Activated naive CD4-positive, alpha-beta T cell treated with anti-CD3 and anti-CD28 coated beads for 36 hours (primary cell): ENCODE results near the gene CRISP2. TPM values are rescaled to one million over a fixed set of nuclear protein-coding genes. Genes with fewer than 3 reads are reported as not detected.
"Not testable (repeated sequence)": the region's sequence is repeated elsewhere in the genome, so short reads cannot be mapped to it uniquely, and the experiment has no call there.

Experiments used
- CTCF ChIA-PET: fragments of 350-600 bp; sonication (Branson Sonifier 250); formaldehyde crosslinking; loops from one replicate; lab custom pipeline; 2021; ENCODE audit warnings: antibody characterized with exemption; lab: Charles Lee
- DNase-seq: peaks from one replicate; pipeline ENCODE4 v3.0.0-alpha.2; 2020
- H3K27ac Mint-ChIP-seq: one replicate; pipeline ENCODE4 v1.8.0; 2021; ENCODE audit warnings: mild to moderate bottlenecking, mixed read lengths
- H3K27me3 Mint-ChIP-seq: one replicate; pipeline ENCODE4 v1.8.0; 2021; ENCODE audit warnings: low read depth, mixed read lengths
- H3K36me3 Mint-ChIP-seq: one replicate; pipeline ENCODE4 v1.8.0; 2021; ENCODE audit warnings: low read depth, mixed read lengths
- H3K4me1 Mint-ChIP-seq: one replicate; pipeline ENCODE4 v1.8.0; 2021; ENCODE audit warnings: low read depth, mixed read lengths
- H3K4me3 Mint-ChIP-seq: one replicate; pipeline ENCODE4 v1.8.0; 2021; ENCODE audit warnings: mild to moderate bottlenecking, moderate library complexity, mixed read lengths
- H3K9me3 Mint-ChIP-seq: one replicate; pipeline ENCODE4 v1.8.0; 2021; ENCODE audit warnings: mixed read lengths
- intact Hi-C: fragments of 100-400 bp; cut with micrococcal nuclease; formaldehyde crosslinking; loops from one replicate; pipeline ENCODE4 v1.15.1; 2023
- total RNA-seq, 2 experiments: library from RNA; stranded (reverse); gene quantifications; one replicate each; pipeline ENCODE4 v1.2.3, GENCODE V29; 2021

The CRISP2 gene
- total RNA-seq: not detected

DNA sequence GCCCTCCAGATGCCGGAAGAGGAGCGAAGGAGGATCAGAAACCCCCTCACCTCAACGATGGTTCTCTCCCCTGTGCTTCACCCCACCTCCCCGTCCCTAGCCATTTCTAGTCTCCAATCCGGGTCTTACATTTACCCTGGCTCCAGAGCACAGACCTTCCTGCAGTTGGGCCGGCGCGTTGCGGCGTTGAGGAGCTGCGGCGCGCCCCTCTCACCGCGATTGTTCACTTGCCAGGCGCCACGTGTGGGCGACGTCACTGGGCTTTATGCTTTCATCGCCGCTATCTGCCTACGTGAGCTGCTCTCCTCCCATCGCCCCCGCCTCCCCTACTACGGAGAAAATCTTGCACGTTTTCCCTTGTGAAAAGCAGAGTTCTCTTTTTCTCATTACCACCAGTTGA is at the start of gene CRISP2:
Gene CRISP2 (minus strand): TSS at position 198 of the 400 bp plus-strand sequence. CDS start 4,347 bp downstream, outside the sequence.
- CTCF ChIA-PET: no interaction called here
- Mint-ChIP-seq H3K4me1 (no peaks in the 10 kb centered on the region), H3K27ac (no peak within 1 kb of the TSS), H3K9me3 (peaks cover 2% of the 10 kb centered on the region), H3K36me3 (no peaks in the 10 kb centered on the region), H3K27me3 (no peaks in the 10 kb centered on the region), H3K4me3 (no peak within 1 kb of the TSS)
- no peak for DNase-seq
- intact Hi-C loops: no loop called here

- H3K36me3 Mint-ChIP-seq: no peaks in the 10 kb centered on the region
- H3K9me3 Mint-ChIP-seq: peaks cover 3% of the 10 kb centered on the region
- H3K4me1 Mint-ChIP-seq: no peaks in the 10 kb centered on the region
- no peak within 1 kb of the TSS for H3K27ac Mint-ChIP-seq
- no peaks in the 10 kb centered on the region for H3K27me3 Mint-ChIP-seq
- no peak within 1 kb of the TSS for H3K4me3 Mint-ChIP-seq
- intact Hi-C loops: no loop called here
- CTCF ChIA-PET: no interaction called here
- DNase-seq: no peak
These were observed 30.9 kb upstream of the CRISP2 start, which contains the start of gene CRISP3 for GRCh38 chr6:49744259-49744658. CRISP3 (minus strand) TSS chr6:49744388; CDS start chr6:49744367, 21 bp downstream.

GRCh38 chr6:49743429-49743828 is 30.1 kb upstream of the CRISP2 start:
- CTCF ChIA-PET: no interaction called here
- no peak overlapping the region for H3K4me3 Mint-ChIP-seq
- no peaks in the 10 kb centered on the region for H3K36me3 Mint-ChIP-seq
- peaks cover 3% of the 10 kb centered on the region for H3K9me3 Mint-ChIP-seq
- H3K27ac Mint-ChIP-seq: no peak overlapping the region
- no peaks in the 10 kb centered on the region for H3K4me1 Mint-ChIP-seq
- no peaks in the 10 kb centered on the region for H3K27me3 Mint-ChIP-seq
- DNase-seq: no peak
- intact Hi-C loops: no loop called here

DNA sequence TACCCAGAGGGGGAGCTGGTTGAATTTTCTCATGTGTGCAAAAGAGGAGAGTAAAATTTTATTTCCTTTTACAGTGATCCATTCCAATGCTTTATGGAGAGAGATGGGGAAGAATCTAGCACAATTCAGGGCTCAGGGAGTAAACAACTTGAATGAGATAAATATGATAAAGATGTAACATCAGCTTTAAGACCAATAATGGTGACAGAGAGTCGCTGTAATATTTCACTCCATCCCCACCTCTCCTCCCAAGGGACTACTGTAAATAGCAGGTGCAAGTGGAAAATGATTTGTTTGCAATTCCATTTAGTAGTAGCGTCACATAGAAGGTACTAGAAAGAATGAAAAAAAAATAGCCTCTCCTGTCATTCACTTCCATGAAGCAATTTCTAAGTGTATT is 26.1 kb upstream of the CRISP2 start:
- Mint-ChIP-seq H3K27me3 (no peaks in the 10 kb centered on the region), H3K36me3 (no peaks in the 10 kb centered on the region), H3K4me1 (no peaks in the 10 kb centered on the region), H3K27ac (no peak overlapping the region), H3K9me3 (peaks cover 3% of the 10 kb centered on the region), H3K4me3 (no peak overlapping the region)
- CTCF ChIA-PET: no interaction called here
- intact Hi-C loops: no loop called here
- no peak for DNase-seq

GRCh38 chr6:49736017-49736508 is 22.7 kb upstream of the CRISP2 start:
- H3K4me1 Mint-ChIP-seq: no peaks in the 10 kb centered on the region

DNA sequence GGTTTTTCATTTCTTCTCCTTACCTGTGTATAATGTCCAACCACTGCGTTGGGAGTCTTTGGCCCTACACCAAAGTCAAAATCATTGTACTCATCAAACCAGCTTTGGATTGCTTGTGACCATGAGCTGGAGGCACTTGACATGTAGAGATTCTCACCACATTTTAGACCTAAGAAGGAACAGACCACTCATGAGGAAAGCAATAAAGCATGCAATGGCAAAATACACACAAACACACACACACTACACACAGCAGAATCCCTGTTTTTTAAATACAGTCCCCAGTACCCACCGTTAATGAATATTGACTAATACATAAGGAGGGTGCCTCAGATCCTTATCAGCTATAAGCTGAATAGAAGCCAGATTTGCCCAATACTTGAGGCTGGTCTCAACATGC is 20.3 kb upstream of the CRISP2 start:
- Mint-ChIP-seq H3K4me1 (no peaks in the 10 kb centered on the region), H3K9me3 (no peaks in the 10 kb centered on the region), H3K36me3 (no peaks in the 10 kb centered on the region), H3K4me3 (no peak overlapping the region), H3K27ac (no peak overlapping the region), H3K27me3 (no peaks in the 10 kb centered on the region)
- DNase-seq: no peak
- CTCF ChIA-PET: no interaction called here
- intact Hi-C loops: no loop called here

More at GRCh38 chr6:49736017-49736508, 22.7 kb upstream of the CRISP2 start:
- no peak for DNase-seq
- Mint-ChIP-seq H3K27ac (no peak overlapping the region), H3K9me3 (peaks cover under 1% of the 10 kb centered on the region), H3K27me3 (no peaks in the 10 kb centered on the region), H3K36me3 (no peaks in the 10 kb centered on the region), H3K4me3 (no peak overlapping the region)
- CTCF ChIA-PET: no interaction called here
- intact Hi-C loops: no loop called here

GRCh38 chr6:49732781-49733180 is 19.4 kb upstream of the CRISP2 start:
- Mint-ChIP-seq H3K27me3 (no peaks in the 10 kb centered on the region), H3K36me3 (no peaks in the 10 kb centered on the region), H3K9me3 (no peaks in the 10 kb centered on the region), H3K4me3 (no peak overlapping the region), H3K4me1 (no peaks in the 10 kb centered on the region), H3K27ac (no peak overlapping the region)
- intact Hi-C loops: no loop called here
- no peak for DNase-seq
- CTCF ChIA-PET: no interaction called here

GRCh38 chr6:49730251-49730650 is 16.9 kb upstream of the CRISP2 start:
- Mint-ChIP-seq H3K36me3 (no peaks in the 10 kb centered on the region), H3K4me1 (no peaks in the 10 kb centered on the region), H3K27ac (no peak overlapping the region), H3K4me3 (no peak overlapping the region), H3K9me3 (no peaks in the 10 kb centered on the region), H3K27me3 (no peaks in the 10 kb centered on the region)
- CTCF ChIA-PET: no interaction called here
- no peak for DNase-seq
- intact Hi-C loops: no loop called here

- H3K27me3 Mint-ChIP-seq, intact Hi-C loops, H3K9me3 Mint-ChIP-seq, H3K36me3 Mint-ChIP-seq, H3K4me1 Mint-ChIP-seq, DNase-seq, CTCF ChIA-PET, H3K4me3 Mint-ChIP-seq, H3K27ac Mint-ChIP-seq: not testable (repeated sequence)
These were observed 10.6 kb upstream of the CRISP2 start for GRCh38 chr6:49723917-49724316.

- no peak overlapping the region for H3K4me3 Mint-ChIP-seq
- no peak overlapping the region for H3K27ac Mint-ChIP-seq
- CTCF ChIA-PET: no interaction called here
- H3K36me3 Mint-ChIP-seq: no peaks in the 10 kb centered on the region
- H3K4me1 Mint-ChIP-seq: no peaks in the 10 kb centered on the region
- no peak for DNase-seq
- H3K27me3 Mint-ChIP-seq: no peaks in the 10 kb centered on the region
- H3K9me3 Mint-ChIP-seq: peaks cover 2% of the 10 kb centered on the region
- intact Hi-C loops: no loop called here
These were observed 8.0 kb upstream of the CRISP2 start for GRCh38 chr6:49721297-49721696.

GRCh38 chr6:49720372-49720771 is 7.0 kb upstream of the CRISP2 start:
- Mint-ChIP-seq H3K4me3 (no peak overlapping the region), H3K36me3 (no peaks in the 10 kb centered on the region), H3K27ac (no peak overlapping the region), H3K27me3 (no peaks in the 10 kb centered on the region), H3K9me3 (peaks cover 2% of the 10 kb centered on the region), H3K4me1 (no peaks in the 10 kb centered on the region)
- DNase-seq: no peak
- CTCF ChIA-PET: no interaction called here
- intact Hi-C loops: no loop called here

GRCh38 chr6:49698478-49698877 is 14.9 kb downstream of the CRISP2 start:
- H3K27ac Mint-ChIP-seq: no peak overlapping the region
- no peak for DNase-seq
- CTCF ChIA-PET: no interaction called here
- no peaks in the 10 kb centered on the region for H3K27me3 Mint-ChIP-seq
- no peaks in the 10 kb centered on the region for H3K4me1 Mint-ChIP-seq
- intact Hi-C loops: no loop called here
- no peaks in the 10 kb centered on the region for H3K36me3 Mint-ChIP-seq
- peaks cover 13% of the 10 kb centered on the region for H3K9me3 Mint-ChIP-seq
- no peak overlapping the region for H3K4me3 Mint-ChIP-seq

DNA sequence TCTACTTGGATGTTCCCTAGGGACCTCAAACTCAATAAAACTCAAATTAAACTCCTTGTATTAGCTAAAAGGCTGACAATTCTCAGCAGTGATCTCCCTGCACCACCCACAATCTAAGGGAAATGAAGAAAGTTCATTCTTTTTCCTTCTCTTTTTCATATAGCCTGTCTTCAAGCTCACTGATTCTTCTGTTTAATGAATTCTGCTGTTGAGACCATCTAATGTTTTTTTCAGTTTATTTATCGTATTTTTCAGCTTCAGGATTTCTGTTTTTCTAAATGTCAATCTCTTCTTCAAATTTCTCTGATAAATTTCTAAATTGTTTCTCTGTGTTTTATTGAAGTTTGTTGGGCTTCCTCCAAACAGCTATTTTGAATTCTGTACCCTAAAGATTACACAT is 19.8 kb downstream of the CRISP2 start:
- CTCF ChIA-PET: no interaction called here
- Mint-ChIP-seq H3K27me3 (no peaks in the 10 kb centered on the region), H3K4me1 (no peaks in the 10 kb centered on the region), H3K4me3 (no peak overlapping the region), H3K9me3 (peaks cover 16% of the 10 kb centered on the region), H3K27ac (no peak overlapping the region), H3K36me3 (no peaks in the 10 kb centered on the region)
- intact Hi-C loops: no loop called here
- no peak for DNase-seq
